Smooth muscle cell (in vitro differentiated cells): ENCODE results near the gene GRB14. TPM values are rescaled to one million over a fixed set of nuclear protein-coding genes. Genes with fewer than 3 reads are reported as not detected.
"Not testable (repeated sequence)": the region's sequence is repeated elsewhere in the genome, so short reads cannot be mapped to it uniquely, and the experiment has no call there.

Experiments used
- DNase-seq: peaks from one replicate; lab custom pipeline; 2025; ENCODE audit not compliant: unreplicated experiment; lab: John Stamatoyannopoulos, UW
- H2AFZ ChIP-seq: fragments of 200-600 bp; sonication (generic); 2 replicates; pipeline ENCODE4 v1.6.0; 2016; ENCODE audit warnings: antibody characterized with exemption, low read depth, mild to moderate bottlenecking
- H3F3A ChIP-seq: fragments of 200-600 bp; sonication (generic); 2 replicates; pipeline ENCODE4 v1.6.0; 2017; ENCODE audit warnings: antibody characterized with exemption, low read depth
- H3K27ac ChIP-seq: fragments of 200-600 bp; sonication (generic); 2 replicates; pipeline ENCODE4 v1.5.1; 2016; ENCODE audit warnings: low read depth, mild to moderate bottlenecking
- H3K27me3 ChIP-seq: fragments of 200-600 bp; sonication (generic); 2 replicates; pipeline ENCODE4 v1.6.1; 2016; ENCODE audit warnings: low read depth, mild to moderate bottlenecking
- H3K36me3 ChIP-seq: fragments of 200-600 bp; sonication (generic); 2 replicates; pipeline ENCODE4 v1.5.1; 2016; ENCODE audit warnings: low read depth
- H3K4me1 ChIP-seq: fragments of 200-600 bp; sonication (generic); 2 replicates; pipeline ENCODE4 v1.5.1; 2016; ENCODE audit warnings: low read depth
- H3K4me2 ChIP-seq: fragments of 200-600 bp; sonication (generic); 2 replicates; pipeline ENCODE4 v1.6.0; 2016; ENCODE audit warnings: mild to moderate bottlenecking
- H3K4me3 ChIP-seq: fragments of 200-600 bp; sonication (generic); 2 replicates; pipeline ENCODE4 v1.5.1; 2016; ENCODE audit warnings: mild to moderate bottlenecking
- H3K79me2 ChIP-seq: fragments of 200-600 bp; sonication (generic); 2 replicates; pipeline ENCODE4 v1.6.0; 2016; ENCODE audit warnings: low read depth, mild to moderate bottlenecking
- H3K9ac ChIP-seq: fragments of 200-600 bp; sonication (generic); 2 replicates; pipeline ENCODE4 v1.6.0; 2016; ENCODE audit warnings: low read depth
- H3K9me3 ChIP-seq: fragments of 200-600 bp; sonication (generic); replicated peaks from 2 replicates; pipeline ENCODE4 v1.5.1; 2016; ENCODE audit warnings: low read depth
- H4K20me1 ChIP-seq: fragments of 200-600 bp; sonication (generic); 2 replicates; pipeline ENCODE4 v1.6.0; 2016; ENCODE audit warnings: low read depth
- WGBS: methylation state at CpG from one replicate; pipeline ENCODE4 v1.1.7; 2016; ENCODE audit warnings: low lambda C conversion rate; 5-methylcytosine and 5-hydroxymethylcytosine counted together
- polyA plus RNA-seq: library from polyadenylated mRNA; unstranded; fragments of >200 nt; fragmentation: Nextera tagmentation; extraction: Ambion mirVana; gene quantifications from 2 replicates; pipeline ENCODE4 v1.2.1, GENCODE V29; 2016
- total RNA-seq: library from RNA; depleted of rRNA; stranded (reverse); fragments of >200 nt; gene quantifications from 2 replicates; pipeline ENCODE4 v1.2.3, GENCODE V29; 2014
- TF ChIP-seq, protein P1 (sequence below): fragments of 200-600 bp; sonication (generic); IDR thresholded peaks from 2 replicates; pipeline ENCODE4 v1.5.1; 2017; ENCODE audit warnings: borderline replicate concordance, mild to moderate bottlenecking, antibody characterized with exemption; ENCODE audit not compliant: insufficient read depth, poor library complexity, severe bottlenecking

The GRB14 gene
- total and polyA plus RNA-seq, 2 experiments from 2014 or later = 0.22 TPM; not detected in 1

DNA sequence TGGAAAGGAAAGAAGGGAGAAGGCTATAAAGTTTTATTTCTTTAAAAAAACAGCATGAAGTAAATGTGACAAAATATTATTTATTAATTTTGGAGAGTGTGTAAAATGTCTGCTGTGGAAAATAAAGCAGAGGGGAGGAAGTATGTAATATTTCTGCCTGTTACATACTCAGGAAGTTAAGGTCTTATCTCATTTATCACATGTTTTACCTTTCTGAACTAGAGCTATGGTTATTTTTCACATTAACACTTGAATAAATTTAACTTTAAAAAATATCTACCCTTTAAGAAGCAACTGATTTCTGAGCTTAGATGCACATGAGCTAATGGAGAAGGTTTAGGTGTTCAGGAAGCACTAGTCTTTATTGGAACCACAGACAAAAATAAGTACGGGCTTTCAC, 148.3 kb downstream of the GRB14 start:
- H3K4me3 ChIP-seq = no peak overlapping the region
- H3K27me3 ChIP-seq = no peaks in the 10 kb centered on the region
- no peaks in the 10 kb centered on the region for H3K9me3 ChIP-seq
- WGBS = 92% methylated on average over 1 of the region's 1 CpG
- H3K27ac ChIP-seq = no peak overlapping the region
- no peak overlapping the region for H3K9ac ChIP-seq
- H3K4me1 ChIP-seq = no peaks in the 10 kb centered on the region
- no peak overlapping the region for H2AFZ ChIP-seq
- no peaks in the 10 kb centered on the region for H3F3A ChIP-seq
- H3K4me2 ChIP-seq = no peak overlapping the region
- H3K79me2 ChIP-seq = no peaks in the 10 kb centered on the region
- H3K36me3 ChIP-seq = no peaks in the 10 kb centered on the region
- no peaks in the 10 kb centered on the region for H4K20me1 ChIP-seq
- DNase-seq = no peak
- TF ChIP-seq, protein P1, sequence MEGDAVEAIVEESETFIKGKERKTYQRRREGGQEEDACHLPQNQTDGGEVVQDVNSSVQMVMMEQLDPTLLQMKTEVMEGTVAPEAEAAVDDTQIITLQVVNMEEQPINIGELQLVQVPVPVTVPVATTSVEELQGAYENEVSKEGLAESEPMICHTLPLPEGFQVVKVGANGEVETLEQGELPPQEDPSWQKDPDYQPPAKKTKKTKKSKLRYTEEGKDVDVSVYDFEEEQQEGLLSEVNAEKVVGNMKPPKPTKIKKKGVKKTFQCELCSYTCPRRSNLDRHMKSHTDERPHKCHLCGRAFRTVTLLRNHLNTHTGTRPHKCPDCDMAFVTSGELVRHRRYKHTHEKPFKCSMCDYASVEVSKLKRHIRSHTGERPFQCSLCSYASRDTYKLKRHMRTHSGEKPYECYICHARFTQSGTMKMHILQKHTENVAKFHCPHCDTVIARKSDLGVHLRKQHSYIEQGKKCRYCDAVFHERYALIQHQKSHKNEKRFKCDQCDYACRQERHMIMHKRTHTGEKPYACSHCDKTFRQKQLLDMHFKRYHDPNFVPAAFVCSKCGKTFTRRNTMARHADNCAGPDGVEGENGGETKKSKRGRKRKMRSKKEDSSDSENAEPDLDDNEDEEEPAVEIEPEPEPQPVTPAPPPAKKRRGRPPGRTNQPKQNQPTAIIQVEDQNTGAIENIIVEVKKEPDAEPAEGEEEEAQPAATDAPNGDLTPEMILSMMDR = no peak

DNA sequence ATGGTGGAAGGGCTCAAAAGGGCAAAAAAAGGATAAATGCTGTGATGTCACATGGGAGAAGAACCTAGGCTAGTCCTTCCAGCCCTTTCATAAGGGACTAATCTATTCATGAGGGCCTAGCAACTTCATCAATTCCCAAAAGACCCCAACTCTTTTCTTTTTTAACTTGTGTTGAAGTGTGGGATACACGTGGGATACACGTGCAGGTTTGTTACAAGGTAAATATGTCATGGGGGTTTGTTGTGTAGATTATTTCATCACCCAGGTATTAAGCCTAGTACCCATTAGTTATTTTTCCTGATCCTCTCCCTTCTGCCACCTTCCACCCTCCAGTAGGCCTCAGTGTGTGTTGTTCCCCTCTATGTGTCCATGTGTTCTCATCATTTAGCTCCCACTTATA, 156.2 kb downstream of the GRB14 start:
- WGBS = 95% methylated on average over 2 of the region's 2 CpGs
- H2AFZ ChIP-seq, H4K20me1 ChIP-seq, H3K79me2 ChIP-seq, H3K9ac ChIP-seq, H3K4me2 ChIP-seq, H3K4me3 ChIP-seq, H3K36me3 ChIP-seq, H3K4me1 ChIP-seq, H3K9me3 ChIP-seq, H3K27me3 ChIP-seq, H3F3A ChIP-seq, DNase-seq, H3K27ac ChIP-seq: not testable (repeated sequence)

DNA sequence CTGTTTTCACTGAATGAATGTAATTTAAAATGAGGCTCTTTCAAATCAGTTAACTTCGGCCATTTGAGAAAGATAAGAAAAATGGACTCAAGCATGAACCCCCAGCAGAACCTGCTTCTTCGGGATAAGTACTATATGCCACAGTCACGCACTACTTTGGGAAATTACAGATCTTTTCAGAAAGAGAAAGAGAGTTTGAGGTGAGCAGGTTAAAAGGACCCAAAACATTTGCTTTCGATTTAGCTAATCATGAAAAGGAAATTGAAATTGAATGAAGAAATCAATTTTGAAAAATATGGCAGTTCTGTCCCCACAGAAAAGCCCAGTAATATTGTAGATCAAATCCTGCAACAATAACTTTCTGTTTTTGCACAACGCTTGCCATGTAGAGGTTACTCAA, 156.9 kb downstream of the GRB14 start:
- Histone ChIP-seq H3K27ac (no peak overlapping the region), H3K9me3 (no peaks in the 10 kb centered on the region), H2AFZ (no peak overlapping the region), H3K4me3 (no peak overlapping the region), H3F3A (no peaks in the 10 kb centered on the region), H3K79me2 (no peaks in the 10 kb centered on the region), H3K4me2 (no peak overlapping the region), H3K27me3 (no peaks in the 10 kb centered on the region), H3K4me1 (no peaks in the 10 kb centered on the region), H3K36me3 (no peaks in the 10 kb centered on the region), H4K20me1 (no peaks in the 10 kb centered on the region), H3K9ac (no peak overlapping the region)
- TF ChIP-seq, protein P1 = no peak
- no peak for DNase-seq
- 89% methylated on average over 5 of the region's 5 CpGs for WGBS

DNA sequence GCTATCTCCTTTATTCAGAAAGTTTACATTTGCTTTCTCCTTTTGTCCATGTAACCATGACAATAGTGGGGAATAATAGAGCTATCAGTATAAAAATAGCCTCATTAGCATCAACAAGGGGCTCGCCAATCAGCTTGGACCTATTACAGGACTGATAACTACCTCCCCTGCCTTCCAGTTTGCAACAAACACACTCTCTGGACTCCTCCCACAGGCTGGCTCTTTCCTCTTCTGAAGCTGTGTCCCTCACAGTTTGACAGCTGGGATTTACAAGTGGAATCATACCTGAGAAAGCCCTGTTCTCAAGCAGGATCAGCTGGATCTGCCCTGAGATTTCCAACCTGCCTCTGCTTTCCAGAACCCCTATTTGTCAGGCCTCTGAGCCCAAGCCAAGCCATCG, 162.5 kb downstream of the GRB14 start:
- Histone ChIP-seq H2AFZ (no peak overlapping the region), H3K79me2 (no peaks in the 10 kb centered on the region), H3K4me2 (no peak overlapping the region), H3K4me3 (no peak overlapping the region), H3K4me1 (no peaks in the 10 kb centered on the region), H3K27me3 (no peaks in the 10 kb centered on the region), H3F3A (no peaks in the 10 kb centered on the region), H3K9ac (no peak overlapping the region), H3K27ac (no peak overlapping the region), H4K20me1 (no peaks in the 10 kb centered on the region), H3K36me3 (no peaks in the 10 kb centered on the region), H3K9me3 (no peaks in the 10 kb centered on the region)
- no peak for DNase-seq
- WGBS = 53% methylated on average over 2 of the region's 2 CpGs
- TF ChIP-seq, protein P1 = no peak
